Activated CD4-positive, alpha-beta T cell treated with anti-CD3 and anti-CD28 coated beads, Interleukin-2, Interleukin-4, amounts not matched to agents 100 ng/mL and 50 ng/mL, durations not matched to agents 16 hours and 8 hours (primary cell): ENCODE measurements around the gene FBL.
"Not testable (repeated sequence)": the region's sequence is repeated elsewhere in the genome, so short reads cannot be mapped to it uniquely, and the experiment has no call there.

ENCODE experiments used
- DNase-seq: peaks from one replicate; pipeline ENCODE4 v3.0.0-alpha.2; 2020; ENCODE audit warnings: low spot score

FBL gene

GRCh38 chr19:39876486-39876885 is 30.3 kb upstream of the FBL start:
- DNase-seq, result not testable (repeated sequence)

- not testable (repeated sequence) for DNase-seq
Observed at GRCh38 chr19:39875401-39875864, 29.3 kb upstream of the FBL start.

GRCh38 chr19:39874404-39874803 is 28.2 kb upstream of the FBL start:
- DNase-seq, result no peak

GRCh38 chr19:39873385-39873784 is 27.2 kb upstream of the FBL start:
- DNase-seq, result no peak

- no peak for DNase-seq
Observed at GRCh38 chr19:39871886-39872866, 26.0 kb upstream of the FBL start.

GRCh38 chr19:39871362-39871761 is 25.2 kb upstream of the FBL start:
- DNase-seq, result no peak

- no peak for DNase-seq
Observed at GRCh38 chr19:39870171-39870971, 24.2 kb upstream of the FBL start.

GRCh38 chr19:39867952-39868351 is 21.8 kb upstream of the FBL start:
- no peak for DNase-seq

GRCh38 chr19:39867133-39867532 is 21.0 kb upstream of the FBL start:
- DNase-seq, result no peak

- DNase-seq, result no peak
Observed at GRCh38 chr19:39865953-39866352, 19.8 kb upstream of the FBL start.

- DNase-seq, result no peak
Observed at GRCh38 chr19:39865186-39865585, 19.0 kb upstream of the FBL start.

GRCh38 chr19:39864118-39864517 is 17.9 kb upstream of the FBL start:
- DNase-seq, result no peak

GRCh38 chr19:39858541-39858940 is 12.4 kb upstream of the FBL start:
- no peak for DNase-seq

GRCh38 chr19:39852882-39853281 is 6.7 kb upstream of the FBL start:
- no peak for DNase-seq

GRCh38 chr19:39850892-39851291 is 4.7 kb upstream of the FBL start:
- no peak for DNase-seq

- DNase-seq, result no peak
Observed at GRCh38 chr19:39848392-39848791, 2.2 kb upstream of the FBL start.

GRCh38 chr19:39847525-39847924 is 1.3 kb upstream of the FBL start:
- no peak for DNase-seq

GRCh38 chr19:39846678-39847486 is 703 bp upstream of the FBL start:
- no peak for DNase-seq

- no peak for DNase-seq
Observed at GRCh38 chr19:39845584-39845932, 621 bp downstream of the FBL start.

GRCh38 chr19:39845172-39845571 is 1.0 kb downstream of the FBL start:
- no peak for DNase-seq

GRCh38 chr19:39843919-39844793 is 2.0 kb downstream of the FBL start:
- peak; percentile 62 for DNase-seq
